HG02642 (cell line): ENCODE measurements around the gene PHIP.

ENCODE experiments used
- ATAC-seq: cut with Tn5 transposase; IDR thresholded peaks from one replicate; pipeline ENCODE4 v1.9.1; 2021; ENCODE audit warnings: mild to moderate bottlenecking; ENCODE audit not compliant: unreplicated experiment, poor library complexity

PHIP gene

DNA sequence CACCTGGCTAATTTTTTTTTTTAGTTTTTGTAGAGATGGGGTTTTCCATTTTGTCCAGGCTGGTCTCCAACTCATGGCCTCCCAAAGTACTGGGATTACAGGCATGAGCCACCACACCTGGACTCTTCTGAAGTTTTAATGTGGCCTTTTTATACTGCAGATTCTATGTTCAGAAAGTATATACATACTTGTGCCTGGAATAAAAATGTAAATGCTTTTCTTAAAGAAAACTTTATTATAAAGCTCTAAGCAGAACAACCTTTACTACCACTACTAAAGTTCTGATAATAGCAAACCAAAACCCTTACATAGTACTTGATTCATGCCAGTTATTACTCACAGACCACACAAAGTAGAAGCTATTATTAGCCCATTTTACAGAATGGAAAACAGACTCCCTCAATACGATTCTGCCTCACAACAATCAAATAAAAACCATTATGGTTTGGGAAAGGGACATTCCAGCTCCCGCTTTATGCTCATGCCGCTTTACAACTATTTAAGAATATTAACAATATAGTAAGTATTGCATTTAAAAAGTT is 5.3 kb downstream of the PHIP start:
- ATAC-seq, result no peak

DNA sequence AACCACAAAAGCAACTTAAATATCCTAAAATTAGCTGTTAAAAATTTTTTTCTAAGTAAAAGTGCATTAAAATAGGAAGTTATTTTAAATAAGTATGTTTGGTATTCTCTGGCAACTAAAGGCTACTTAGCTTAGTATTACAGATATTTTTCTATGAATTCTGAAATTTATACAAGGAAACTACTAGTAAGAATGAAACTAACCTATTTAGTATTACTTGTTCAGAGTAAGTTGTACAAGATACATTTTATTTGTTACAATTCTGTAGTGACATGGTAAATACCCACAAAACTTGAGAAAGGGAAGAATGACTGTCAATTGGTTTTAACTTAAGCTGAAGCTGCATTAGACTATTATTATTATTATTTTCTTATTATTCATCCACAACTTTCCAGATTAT is 6.5 kb downstream of the PHIP start:
- ATAC-seq, result no peak

DNA sequence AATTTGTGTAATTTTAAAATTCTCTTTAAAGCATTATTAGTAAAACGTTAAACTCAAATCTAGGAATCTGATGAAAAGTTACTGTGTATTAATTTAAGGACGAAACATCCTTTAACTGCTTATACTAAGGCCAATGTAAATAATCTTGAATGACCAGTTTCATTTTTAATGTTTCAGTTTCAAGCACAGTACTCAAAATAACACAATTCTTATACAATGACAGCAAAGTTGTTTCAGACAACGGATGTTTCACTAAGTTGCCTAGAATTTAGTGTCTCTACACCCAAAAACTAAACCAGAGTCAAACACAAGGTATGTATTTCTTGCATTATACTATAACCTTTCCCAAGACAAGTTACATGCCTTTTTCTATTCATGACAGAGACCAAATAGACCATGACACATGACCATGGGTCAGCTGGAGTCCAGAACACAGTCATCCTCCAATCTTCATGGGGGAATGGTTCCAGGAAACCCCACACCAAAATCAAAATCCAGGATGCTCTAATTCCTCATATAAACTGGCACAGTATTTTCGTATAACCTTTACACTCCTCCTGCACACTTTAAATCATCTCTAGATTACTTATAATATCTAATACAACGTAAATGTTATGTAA is 7.7 kb downstream of the PHIP start:
- ATAC-seq, result peak; percentile 76

DNA sequence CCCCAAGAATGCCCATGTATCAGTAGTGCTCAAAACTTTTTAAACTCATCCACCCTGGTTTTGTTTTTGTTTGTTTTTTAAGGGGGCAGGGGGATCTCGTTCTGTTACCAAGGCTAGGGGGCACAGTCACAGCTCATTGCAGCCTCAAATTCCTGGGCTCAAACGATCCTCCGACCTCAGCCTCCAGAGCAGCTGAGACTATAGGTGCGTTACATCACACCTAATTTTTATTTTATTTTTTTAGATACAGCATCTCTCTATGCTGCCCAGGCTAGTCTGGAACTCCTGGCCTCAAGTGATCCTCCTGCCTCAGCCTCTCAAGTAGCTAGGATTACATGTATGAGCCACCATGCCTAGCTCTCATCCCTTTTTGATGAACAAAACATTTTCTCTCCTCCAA is 11.2 kb downstream of the PHIP start:
- no peak for ATAC-seq

DNA sequence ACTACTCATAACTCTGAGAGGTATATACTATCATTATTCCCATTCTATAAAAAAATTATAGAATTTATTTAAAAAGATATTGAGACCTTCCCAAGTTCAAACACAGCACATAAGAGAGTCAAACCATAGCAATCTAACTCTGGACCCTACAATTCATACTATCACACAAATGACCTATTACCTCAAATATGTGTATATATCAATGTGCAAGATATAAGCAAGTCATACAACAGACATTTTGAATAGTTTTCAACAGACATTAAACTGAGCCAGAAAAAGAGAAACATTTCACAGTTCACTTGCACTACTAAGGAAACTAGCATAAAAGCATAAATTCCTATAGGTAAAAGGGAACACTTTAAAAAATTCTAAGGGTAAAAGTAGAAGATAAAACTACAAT is 11.7 kb downstream of the PHIP start:
- ATAC-seq, result no peak

DNA sequence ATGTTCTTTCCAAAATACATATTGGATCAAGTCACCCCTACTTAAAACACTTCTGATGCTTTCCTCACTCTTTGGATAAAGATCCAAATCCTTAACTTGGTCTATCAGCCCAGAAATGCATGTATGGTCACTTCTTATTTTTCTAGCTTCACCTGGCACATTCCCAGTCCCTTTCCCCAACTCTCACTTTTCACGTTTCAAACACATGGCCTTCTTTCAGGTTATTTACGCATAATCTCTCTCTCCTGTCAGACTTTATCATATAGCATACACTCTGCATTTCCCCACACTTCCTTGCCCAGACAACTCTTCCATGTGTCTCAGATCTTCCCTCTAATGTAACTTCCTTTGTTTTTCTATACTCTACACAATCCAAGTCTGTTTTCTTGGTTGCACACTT is 12.8 kb downstream of the PHIP start:
- ATAC-seq, result no peak

DNA sequence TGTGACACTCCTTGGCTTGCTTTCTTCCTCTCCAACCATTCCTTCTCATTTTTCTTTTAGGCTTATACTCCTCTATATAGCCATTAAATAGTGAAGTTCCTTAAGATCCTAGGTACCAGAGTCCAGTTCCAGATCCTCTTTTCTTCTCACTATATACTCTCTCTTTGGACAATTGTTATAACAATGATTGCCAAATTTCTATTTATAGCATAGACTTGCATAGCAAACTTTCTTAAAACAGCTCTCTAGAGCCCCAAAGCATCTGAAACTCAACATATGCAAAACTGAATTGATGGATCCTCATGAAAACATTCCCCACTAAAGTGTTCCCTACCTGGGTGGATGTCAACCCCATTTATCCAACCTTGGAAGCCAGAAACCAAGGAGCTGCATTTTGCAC is 13.4 kb downstream of the PHIP start:
- no peak for ATAC-seq

DNA sequence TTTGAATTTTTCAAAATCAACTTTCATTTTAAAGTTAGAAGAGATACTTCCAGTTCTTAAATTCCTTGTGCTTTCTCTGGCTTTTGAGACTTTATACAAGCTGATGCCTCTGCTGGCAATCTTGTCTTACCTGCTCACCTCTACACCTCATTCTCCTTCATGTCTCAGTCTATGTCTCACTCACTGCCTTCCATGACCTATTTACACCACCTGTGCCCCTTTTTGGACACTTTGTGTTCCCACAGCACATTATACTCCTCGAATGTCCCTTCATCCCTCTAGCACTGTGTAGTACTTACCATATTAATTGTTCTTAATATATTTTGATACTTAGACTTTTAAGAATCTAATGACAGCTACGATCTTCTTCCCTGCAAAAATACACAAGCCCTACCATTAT is 15.3 kb downstream of the PHIP start:
- ATAC-seq, result no peak

DNA sequence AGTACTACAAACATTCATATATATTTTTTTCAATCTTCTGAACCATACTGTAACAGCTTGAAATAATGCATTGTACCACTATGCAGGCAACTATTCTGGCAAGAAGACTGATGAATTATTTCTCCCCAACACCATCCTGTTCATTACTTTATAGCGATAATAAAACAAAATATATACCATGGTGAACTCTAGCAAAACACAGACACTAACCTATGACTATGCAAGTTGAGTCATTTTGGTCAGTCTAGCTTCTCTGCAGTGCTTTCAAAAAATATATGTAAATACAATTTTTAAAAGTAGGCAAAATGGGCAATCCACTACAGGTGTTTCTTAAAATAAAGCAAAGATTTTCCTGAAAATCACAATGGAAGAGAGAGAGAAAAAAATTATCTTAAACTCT is 20.3 kb downstream of the PHIP start:
- no peak for ATAC-seq

DNA sequence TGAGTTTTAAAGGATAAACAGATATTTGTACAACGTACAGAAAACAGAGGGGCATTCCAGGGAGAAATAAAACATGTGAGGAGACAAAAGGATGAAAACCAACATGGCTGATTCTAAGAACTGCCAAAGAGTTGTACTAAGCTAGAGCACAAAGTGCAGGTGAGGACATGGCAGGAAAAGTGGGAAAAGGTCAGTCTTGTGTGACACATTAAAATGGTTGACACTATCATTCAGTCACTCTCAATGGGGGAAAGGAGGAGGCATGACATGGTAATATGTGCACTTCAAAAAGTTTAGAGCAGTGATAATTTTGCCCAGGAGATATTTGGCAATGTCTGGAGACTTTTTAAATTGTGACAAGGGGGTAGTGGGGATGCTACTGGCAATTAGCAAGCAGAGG is 21.8 kb downstream of the PHIP start:
- ATAC-seq, result no peak

DNA sequence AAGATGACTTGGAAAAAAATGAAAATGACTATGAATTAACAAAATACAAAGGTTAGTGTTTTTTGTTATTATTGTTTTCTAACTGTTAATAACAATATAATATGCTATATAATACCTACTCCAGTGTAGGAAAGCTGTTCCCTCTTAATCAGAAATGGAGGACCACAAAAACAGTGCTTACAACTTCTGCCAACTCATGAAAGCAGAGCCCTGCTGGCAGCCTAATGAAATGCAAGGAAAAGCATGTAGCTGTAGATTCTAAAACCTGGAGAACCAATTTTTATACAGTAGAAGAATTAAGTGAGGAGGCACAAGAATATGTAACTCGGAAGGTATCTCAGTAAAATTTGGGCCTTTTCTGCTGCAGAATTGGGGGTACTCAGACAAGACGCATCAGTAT is 29.4 kb downstream of the PHIP start:
- no peak for ATAC-seq

DNA sequence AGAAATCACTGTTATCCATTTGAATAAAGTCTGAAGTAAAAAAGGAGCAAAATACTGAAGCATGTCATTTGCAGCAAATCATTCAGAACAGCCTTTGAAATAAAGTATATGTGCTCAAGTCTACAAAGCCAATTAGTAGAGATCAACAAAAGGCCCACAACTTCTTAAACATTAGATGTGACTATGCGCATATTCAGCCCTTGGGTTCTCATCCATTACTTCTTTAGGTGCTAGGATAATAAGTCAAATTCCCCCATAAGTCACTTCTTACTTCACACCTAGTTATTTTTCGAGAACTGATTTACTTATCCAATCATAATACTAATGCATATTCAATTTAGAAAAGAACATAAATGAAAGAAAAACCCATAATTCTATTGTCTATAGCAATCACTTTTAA is 31.0 kb downstream of the PHIP start:
- no peak for ATAC-seq

DNA sequence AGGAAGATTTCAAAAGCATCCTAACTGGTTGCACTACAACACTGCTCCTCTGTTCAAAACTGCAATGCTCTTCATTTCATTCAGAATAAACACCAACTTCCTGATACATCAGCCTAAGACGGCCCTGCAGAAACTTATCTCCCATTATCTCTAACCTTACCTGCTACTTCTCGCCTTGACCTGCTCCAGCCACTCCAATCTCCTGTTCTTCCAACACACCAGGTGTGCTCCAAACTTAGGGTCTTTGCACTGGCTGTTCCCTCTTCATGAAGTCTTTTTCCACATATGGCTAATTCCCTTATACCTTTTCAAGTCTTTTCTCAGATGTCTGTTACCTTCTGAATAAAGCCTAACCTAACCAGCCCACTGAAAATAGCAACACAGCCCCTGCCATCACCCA is 32.1 kb downstream of the PHIP start:
- ATAC-seq, result no peak

DNA sequence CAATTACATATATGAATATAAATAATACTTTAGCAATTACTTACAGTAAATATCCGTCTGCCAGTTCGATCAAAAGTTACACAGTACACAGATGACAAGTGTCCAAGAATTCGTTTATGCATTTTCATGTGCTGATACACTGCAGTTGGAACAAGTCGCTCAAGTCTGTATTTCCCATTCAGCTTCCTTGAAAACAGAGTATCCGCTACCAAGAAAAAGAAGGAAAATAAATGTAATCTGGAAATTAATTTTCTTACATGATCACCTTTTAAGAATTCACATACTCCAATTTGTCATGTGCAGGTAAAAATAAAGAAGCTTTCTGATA is 35.3 kb downstream of the PHIP start:
- ATAC-seq, result no peak

DNA sequence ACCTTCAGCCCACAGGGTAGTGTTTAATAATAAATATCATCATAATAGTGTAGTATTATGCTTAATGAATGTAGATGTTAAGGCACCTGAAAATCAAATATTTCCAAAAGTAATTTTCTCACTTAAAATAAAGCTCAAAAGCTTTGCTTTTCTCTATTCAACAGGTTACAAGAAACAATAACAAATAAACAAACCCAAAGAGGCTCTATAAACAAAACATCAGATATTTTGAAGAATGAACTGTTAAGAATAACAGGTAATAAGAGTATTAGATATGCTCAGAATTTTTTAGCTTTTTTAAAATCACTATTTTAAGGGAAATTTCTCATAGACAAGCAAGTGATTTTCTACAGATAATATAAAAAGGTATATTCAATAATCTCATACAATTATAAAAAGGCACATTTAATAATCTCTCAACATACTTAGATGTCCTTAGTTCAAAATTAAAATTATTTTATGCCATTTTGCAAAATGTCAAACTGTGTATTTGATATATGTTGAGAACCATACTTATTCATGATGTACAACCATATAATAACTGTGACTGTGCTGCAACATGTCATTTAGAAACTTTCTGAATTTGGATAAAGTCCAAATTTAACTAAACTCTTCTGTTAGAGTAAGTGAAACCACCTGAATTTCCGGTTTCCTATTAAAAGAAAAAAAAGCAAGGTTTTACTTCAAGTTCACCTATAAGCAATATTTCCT is 35.8 kb downstream of the PHIP start:
- ATAC-seq, result peak; percentile 77

DNA sequence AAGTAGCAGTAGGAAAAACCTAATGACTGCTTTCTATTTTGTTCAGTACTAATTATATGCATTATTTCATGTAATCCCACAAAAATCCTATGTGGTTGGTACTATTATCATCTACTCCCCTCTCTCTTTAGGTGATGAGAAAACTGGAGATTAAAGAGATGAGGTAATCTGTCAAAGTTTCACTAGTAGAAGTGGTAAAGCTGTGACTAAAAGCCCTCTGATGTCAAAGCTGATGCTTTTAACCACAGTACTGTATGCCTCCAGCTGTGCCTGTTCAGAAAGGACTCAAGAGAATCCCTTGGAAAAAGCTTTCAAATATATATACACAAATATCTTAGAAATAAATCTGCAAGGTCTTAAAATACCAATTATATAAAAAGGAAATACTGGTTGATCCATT is 38.0 kb downstream of the PHIP start:
- ATAC-seq, result peak; percentile 72

DNA sequence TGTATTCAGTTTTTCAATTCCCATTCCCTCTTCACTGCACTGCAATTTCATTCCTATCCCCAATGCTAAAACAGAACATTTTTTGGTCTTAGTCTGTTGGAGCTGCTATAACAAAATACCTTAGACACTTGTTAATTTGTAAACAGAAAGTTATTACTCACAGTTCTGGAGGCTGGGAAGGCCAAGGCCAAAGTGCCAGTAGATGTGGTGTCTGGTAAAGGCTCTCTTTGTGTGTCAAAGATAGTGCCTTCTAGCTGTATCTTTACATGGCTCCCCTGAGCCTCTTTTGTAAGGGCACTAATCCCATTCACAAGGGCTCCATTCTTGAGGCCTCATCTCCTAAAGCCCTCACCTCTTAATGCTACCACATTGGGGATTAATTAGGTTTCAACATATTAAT is 40.0 kb downstream of the PHIP start:
- no peak for ATAC-seq

DNA sequence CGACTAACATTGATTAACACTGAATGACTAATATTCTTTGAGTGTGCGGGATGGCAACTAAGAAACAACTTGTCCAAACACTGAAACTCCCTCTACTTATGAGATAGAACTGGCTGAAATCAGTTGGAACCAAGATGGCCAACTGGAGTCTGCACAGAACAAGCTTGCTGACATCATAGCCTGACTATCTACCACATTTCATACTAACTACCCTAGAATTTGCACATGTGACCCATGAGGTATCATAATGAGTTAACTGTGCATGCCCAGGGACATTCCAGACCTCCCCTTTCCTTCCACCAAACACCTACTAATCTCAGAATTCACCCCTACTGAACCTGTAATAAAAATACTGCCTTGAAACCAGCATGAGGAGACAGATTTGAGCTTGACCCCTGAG is 43.2 kb downstream of the PHIP start:
- ATAC-seq, result peak; percentile 77

DNA sequence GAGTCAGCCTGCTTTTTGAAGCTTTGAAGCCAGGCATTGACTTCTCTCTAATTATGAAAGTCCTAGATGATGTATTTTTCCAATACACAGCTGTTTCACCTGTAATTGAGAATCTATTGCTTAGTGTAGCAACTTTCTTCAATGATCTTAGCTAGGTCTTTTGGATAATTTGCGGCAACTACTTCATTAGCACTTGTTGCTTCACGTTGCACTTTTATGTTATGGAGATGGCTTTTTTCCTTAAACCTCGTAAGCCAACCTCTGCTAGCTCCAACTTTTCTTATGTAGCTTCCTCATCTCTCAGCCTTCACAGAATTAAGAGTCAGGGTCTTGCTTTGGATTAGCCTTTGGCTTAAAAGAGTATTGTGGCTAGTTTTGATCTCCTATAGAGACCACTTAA is 44.8 kb downstream of the PHIP start:
- no peak for ATAC-seq

DNA sequence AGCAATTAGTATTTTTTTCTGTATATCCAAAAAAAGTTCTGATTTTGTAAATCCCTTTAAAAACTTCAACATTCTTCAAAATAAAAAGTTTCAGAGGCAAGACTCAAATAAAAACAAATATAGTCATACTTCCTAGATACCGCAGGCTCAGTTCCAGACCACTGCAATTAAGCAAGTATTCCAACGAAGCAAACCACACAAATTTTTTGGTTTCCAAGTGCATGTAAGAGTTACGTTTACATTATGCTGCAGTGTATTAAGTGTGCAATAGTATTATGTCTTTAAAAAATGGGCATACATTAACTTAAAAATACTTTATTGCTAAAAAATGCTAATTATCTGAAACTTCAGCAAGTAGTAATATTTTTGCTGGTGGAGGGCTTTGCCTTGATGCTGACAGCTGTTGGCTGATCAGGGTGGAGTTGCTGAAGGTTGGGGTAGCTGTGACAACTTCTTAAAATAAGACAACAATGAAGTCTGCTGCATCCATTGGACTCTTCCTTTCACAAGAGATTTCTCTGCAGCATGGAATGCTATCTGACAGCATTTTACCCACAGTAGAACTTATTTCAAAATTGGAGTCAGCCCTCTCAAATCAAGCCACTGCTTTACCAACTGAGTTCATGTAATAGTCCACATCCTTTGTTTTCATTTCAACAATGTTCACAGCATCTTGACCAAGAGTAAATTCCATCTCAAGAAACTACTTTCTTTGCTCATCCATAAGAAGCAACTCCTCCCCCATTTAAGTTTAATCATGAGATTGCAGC is 46.0 kb downstream of the PHIP start:
- no peak for ATAC-seq

DNA sequence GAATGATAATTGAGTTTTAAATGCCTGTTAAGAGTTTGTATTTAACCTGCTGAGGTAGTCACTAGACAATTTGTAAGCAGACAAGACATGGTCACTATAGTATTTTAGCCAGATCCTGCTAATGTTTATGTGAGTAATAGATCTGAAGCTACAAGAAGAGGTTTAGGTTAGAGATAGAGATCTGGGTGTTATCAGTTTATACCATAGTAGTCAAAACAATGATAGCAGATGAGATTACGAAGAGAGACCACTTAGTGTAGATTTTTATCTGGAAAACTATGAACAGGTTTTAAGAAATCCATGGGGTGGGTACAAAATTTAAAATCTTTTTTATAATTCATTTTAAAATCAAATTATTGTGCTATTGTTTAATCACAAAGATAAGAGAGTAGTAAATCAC is 47.5 kb downstream of the PHIP start:
- no peak for ATAC-seq

DNA sequence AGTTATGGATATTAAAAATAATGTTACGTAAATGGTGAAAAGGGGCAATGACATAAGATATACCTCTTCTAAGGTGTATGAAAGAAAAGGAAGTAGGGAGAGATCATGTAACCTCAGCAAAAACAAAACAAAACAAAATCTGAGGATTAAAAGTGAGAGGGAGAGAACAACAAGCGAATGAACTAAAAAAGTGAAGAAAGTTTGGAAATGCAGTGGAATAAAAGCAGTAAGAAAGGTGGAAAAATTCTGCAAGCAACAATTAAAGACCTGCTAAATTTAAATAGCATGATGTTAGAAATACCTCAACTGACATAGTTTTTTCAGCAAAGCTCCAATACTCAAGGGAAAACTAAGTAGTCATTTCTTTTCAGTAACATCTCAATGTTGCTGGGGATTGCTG is 48.0 kb downstream of the PHIP start:
- no peak for ATAC-seq
